NB4 (cell line): Measurements from ENCODE around the gene ALG1.
"Not testable (repeated sequence)": the region's sequence is repeated elsewhere in the genome, so short reads cannot be mapped to it uniquely, and the experiment has no call there.

Source experiments
- DNase-seq: peaks from one replicate; pipeline ENCODE4 v3.0.0; 2010; ENCODE audit warnings: low read depth
- H3K4me3 ChIP-seq: one replicate; pipeline ENCODE4 v1.5.1; 2011; ENCODE audit warnings: mild to moderate bottlenecking, low read depth, low read length, moderate library complexity
- MYC ChIP-seq: IDR thresholded peaks from 2 replicates; pipeline ENCODE4 v1.6.1; 2011; ENCODE audit warnings: low read depth, low read length
- POLR2A ChIP-seq: IDR thresholded peaks from 2 replicates; pipeline ENCODE4 v1.6.1; 2011; ENCODE audit warnings: mild to moderate bottlenecking; ENCODE audit not compliant: insufficient read length; ENCODE audit errors: extremely low read depth
- TF ChIP-seq, protein P1 (sequence below): IDR thresholded peaks from one replicate; pipeline ENCODE4 v1.5.1; 2012; ENCODE audit warnings: low read depth, low read length
- TF ChIP-seq, protein P2 (sequence below): IDR thresholded peaks from 2 replicates; pipeline ENCODE4 v1.6.1; 2011; ENCODE audit warnings: low read depth, low read length

ALG1 gene

DNA sequence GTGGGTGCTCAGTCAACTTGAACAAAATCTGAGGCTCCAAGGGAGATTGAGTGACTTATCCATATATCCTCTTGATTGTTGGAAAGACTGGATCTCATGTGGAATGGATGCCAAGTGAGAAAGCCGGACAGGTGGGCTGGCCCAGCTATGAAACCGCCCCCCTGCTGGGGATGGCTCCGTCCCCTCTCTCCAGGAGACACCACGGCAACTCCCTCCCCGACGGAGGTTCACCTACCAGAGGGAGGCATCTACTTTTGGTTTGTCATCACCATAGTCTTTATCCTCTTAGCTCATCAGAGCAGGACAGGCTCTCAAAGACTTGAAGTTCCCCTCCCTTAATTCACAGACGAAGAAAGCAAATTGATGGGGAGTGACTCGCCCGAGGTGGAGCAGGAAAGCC, 1.8 kb upstream of the ALG1 start:
- DNase-seq: no peak
- TF ChIP-seq POLR2A (no peak), MYC (no peak)
- TF ChIP-seq, protein P1, sequence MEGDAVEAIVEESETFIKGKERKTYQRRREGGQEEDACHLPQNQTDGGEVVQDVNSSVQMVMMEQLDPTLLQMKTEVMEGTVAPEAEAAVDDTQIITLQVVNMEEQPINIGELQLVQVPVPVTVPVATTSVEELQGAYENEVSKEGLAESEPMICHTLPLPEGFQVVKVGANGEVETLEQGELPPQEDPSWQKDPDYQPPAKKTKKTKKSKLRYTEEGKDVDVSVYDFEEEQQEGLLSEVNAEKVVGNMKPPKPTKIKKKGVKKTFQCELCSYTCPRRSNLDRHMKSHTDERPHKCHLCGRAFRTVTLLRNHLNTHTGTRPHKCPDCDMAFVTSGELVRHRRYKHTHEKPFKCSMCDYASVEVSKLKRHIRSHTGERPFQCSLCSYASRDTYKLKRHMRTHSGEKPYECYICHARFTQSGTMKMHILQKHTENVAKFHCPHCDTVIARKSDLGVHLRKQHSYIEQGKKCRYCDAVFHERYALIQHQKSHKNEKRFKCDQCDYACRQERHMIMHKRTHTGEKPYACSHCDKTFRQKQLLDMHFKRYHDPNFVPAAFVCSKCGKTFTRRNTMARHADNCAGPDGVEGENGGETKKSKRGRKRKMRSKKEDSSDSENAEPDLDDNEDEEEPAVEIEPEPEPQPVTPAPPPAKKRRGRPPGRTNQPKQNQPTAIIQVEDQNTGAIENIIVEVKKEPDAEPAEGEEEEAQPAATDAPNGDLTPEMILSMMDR: no peak
- TF ChIP-seq, protein P2, sequence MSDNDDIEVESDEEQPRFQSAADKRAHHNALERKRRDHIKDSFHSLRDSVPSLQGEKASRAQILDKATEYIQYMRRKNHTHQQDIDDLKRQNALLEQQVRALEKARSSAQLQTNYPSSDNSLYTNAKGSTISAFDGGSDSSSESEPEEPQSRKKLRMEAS: no peak

DNA sequence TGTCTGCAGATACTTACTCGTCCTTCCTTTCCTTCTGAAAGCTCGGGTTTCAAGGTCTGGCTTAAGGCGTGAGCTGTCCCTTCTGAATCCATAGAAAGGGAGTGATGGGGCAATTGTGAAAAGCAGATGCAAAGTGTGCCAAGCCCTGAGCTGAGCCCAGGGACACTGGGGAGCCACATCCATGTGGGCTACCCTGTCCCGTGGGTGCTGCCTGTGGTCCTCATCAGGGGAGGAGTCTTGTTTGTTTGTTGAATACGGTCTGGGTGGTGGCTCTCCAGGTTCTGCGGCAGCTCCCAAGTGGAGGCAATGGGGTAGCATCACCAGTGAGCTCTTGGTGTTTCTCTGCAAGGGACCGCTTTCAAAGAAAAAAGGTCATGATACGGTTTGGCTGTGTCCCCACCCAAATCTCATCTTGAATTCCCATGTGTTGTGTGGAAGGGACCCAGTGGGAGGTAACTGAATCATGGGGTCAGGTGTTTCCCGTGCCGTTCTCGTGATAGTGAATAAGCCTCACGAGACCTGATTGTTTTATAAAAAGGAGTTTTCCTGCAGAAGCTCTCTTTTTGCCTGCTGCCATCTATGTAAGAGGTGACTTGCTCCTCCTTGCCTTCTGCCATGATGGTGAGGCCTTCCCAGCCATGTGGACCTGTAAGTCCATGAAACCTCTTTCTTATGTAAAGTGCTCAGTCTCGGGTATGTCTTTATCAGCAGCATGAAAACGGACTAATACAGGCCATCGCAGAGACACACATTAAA, 1.0 kb upstream of the ALG1 start:
- DNase-seq: no peak
- no peak overlapping the region for H3K4me3 ChIP-seq
- TF ChIP-seq, protein P1: no peak
- TF ChIP-seq, protein P2: no peak
- TF ChIP-seq MYC: no peak
- TF ChIP-seq POLR2A: no peak

More for the DNA sequence above, 1.8 kb upstream of the ALG1 start:
- H3K4me3 ChIP-seq: no peak overlapping the region

GRCh38 chr16:5071341-5071680, 332 bp upstream of the ALG1 start:
- TF ChIP-seq, protein P1: no peak
- TF ChIP-seq MYC: no peak
- TF ChIP-seq POLR2A: no peak
- TF ChIP-seq, protein P2: no peak
- no peak for DNase-seq
- H3K4me3 ChIP-seq: peak overlapping the region; percentile 96

GRCh38 chr16:5072334-5073278, 963 bp downstream of the ALG1 start:
- DNase-seq: no peak
- no peak for TF ChIP-seq POLR2A
- TF ChIP-seq, protein P1: no peak
- TF ChIP-seq MYC: no peak
- TF ChIP-seq, protein P2: no peak

GRCh38 chr16:5073279-5073629, 1.6 kb downstream of the ALG1 start:
- TF ChIP-seq, protein P1: no peak
- TF ChIP-seq, protein P2: no peak
- TF ChIP-seq POLR2A: no peak
- no peak for TF ChIP-seq MYC
- DNase-seq: no peak
- H3K4me3 ChIP-seq: peak overlapping the region; percentile 96

More at GRCh38 chr16:5072334-5073278, 963 bp downstream of the ALG1 start:
- H3K4me3 ChIP-seq: peak overlapping the region; percentile 96

GRCh38 chr16:5073771-5074170, 2.1 kb downstream of the ALG1 start:
- DNase-seq: not testable (repeated sequence)

More at GRCh38 chr16:5073771-5074170, 2.1 kb downstream of the ALG1 start:
- H3K4me3 ChIP-seq: not testable (repeated sequence)
